PC-9 (cell line): ENCODE data around the gene BEX2. TPM values are rescaled to one million over a fixed set of nuclear protein-coding genes. Genes with fewer than 3 reads are reported as not detected.

Source experiments
- BruUV-seq: library from RNA; stranded (reverse); fragments of 400-500 nt; replicated peaks from 2 replicates; lab custom pipeline; 2021; lab: Mats Ljungman, UMichigan
- CTCF ChIA-PET: fragments of 300-600 bp; sonication (Branson Sonifier 250); formaldehyde crosslinking; loops from one replicate; lab custom pipeline; 2022; ENCODE audit warnings: antibody characterized with exemption; lab: Charles Lee
- POLR2A ChIA-PET: fragments of 300-600 bp; sonication (Branson Sonifier 250); formaldehyde crosslinking; loops from one replicate; lab custom pipeline; 2022; ENCODE audit warnings: antibody characterized with exemption; ENCODE audit not compliant: unreplicated experiment; lab: Charles Lee
- DNase-seq, 2 experiments: peaks; one replicate each; pipeline versions ENCODE4 v3.0.0 to v3.0.0-alpha.2; 2015 to 2022; ENCODE audit warnings: mixed read lengths in 1 of 2
- H2AFZ ChIP-seq: fragments of 200-600 bp; sonication (generic); 2 replicates; pipeline ENCODE4 v1.8.1; 2017; ENCODE audit warnings: antibody characterized with exemption
- H3F3A ChIP-seq: fragments of 200-600 bp; sonication (generic); 2 replicates; pipeline ENCODE4 v1.8.1; 2017; ENCODE audit warnings: antibody characterized with exemption, mild to moderate bottlenecking, low read depth; ENCODE audit not compliant: insufficient read depth
- H3K27ac ChIP-seq: fragments of 200-600 bp; sonication (generic); 2 replicates; pipeline ENCODE4 v1.6.1; 2016; ENCODE audit warnings: mixed run types
- H3K27me3 ChIP-seq: fragments of 200-600 bp; sonication (generic); 2 replicates; pipeline ENCODE4 v1.6.1; 2016; ENCODE audit warnings: low read depth, mixed run types; ENCODE audit not compliant: insufficient read depth
- H3K36me3 ChIP-seq: fragments of 200-600 bp; sonication (generic); 2 replicates; pipeline ENCODE4 v1.6.1; 2016; ENCODE audit warnings: low read depth, mixed run types
- H3K4me1 ChIP-seq: fragments of 200-600 bp; sonication (generic); replicated peaks from 2 replicates; pipeline ENCODE4 v1.6.1; 2016; ENCODE audit warnings: mixed run types; ENCODE audit not compliant: insufficient read depth
- H3K4me2 ChIP-seq: fragments of 200-600 bp; sonication (generic); 2 replicates; pipeline ENCODE4 v1.6.1; 2017; ENCODE audit warnings: mixed run types
- H3K4me3 ChIP-seq: fragments of 200-600 bp; sonication (generic); 2 replicates; pipeline ENCODE4 v1.6.1; 2016; ENCODE audit warnings: mixed run types
- H3K79me2 ChIP-seq: fragments of 200-600 bp; sonication (generic); 2 replicates; pipeline ENCODE4 v1.6.1; 2017; ENCODE audit warnings: low read depth, mixed run types
- H3K9me2 ChIP-seq: fragments of 200-600 bp; sonication (generic); 2 replicates; pipeline ENCODE4 v1.8.1; 2017; ENCODE audit warnings: mild to moderate bottlenecking; ENCODE audit not compliant: insufficient read depth
- H3K9me3 ChIP-seq: fragments of 200-600 bp; sonication (generic); 2 replicates; pipeline ENCODE4 v1.8.1; 2016; ENCODE audit warnings: low read depth; ENCODE audit not compliant: insufficient read depth
- H4K20me1 ChIP-seq: fragments of 200-600 bp; sonication (generic); 2 replicates; pipeline ENCODE4 v1.8.1; 2017; ENCODE audit not compliant: insufficient read depth
- EZH2 ChIP-seq: fragments of 200-600 bp; sonication (generic); IDR thresholded peaks from 2 replicates; pipeline ENCODE4 v1.8.0; 2017; ENCODE audit warnings: antibody characterized with exemption, low read depth
- intact Hi-C: fragments of 100-400 bp; cut with micrococcal nuclease; formaldehyde crosslinking; loops from one replicate; pipeline ENCODE4 v1.10.0; 2022; ENCODE audit not compliant: unreplicated experiment
- total RNA-seq: library from RNA; stranded (reverse); gene quantifications from 2 replicates; pipeline ENCODE4 v1.2.3, GENCODE V29; 2021
- TF ChIP-seq, protein P1 (sequence below): fragments of 200-600 bp; sonication (generic); conservative IDR thresholded peaks from 2 replicates; pipeline ENCODE4 v1.6.1; 2017; ENCODE audit warnings: mixed run types, antibody characterized with exemption, mild to moderate bottlenecking, moderate library complexity

The BEX2 gene
- total RNA-seq, 1 experiment from 2014 or later: 4.7 TPM

DNA sequence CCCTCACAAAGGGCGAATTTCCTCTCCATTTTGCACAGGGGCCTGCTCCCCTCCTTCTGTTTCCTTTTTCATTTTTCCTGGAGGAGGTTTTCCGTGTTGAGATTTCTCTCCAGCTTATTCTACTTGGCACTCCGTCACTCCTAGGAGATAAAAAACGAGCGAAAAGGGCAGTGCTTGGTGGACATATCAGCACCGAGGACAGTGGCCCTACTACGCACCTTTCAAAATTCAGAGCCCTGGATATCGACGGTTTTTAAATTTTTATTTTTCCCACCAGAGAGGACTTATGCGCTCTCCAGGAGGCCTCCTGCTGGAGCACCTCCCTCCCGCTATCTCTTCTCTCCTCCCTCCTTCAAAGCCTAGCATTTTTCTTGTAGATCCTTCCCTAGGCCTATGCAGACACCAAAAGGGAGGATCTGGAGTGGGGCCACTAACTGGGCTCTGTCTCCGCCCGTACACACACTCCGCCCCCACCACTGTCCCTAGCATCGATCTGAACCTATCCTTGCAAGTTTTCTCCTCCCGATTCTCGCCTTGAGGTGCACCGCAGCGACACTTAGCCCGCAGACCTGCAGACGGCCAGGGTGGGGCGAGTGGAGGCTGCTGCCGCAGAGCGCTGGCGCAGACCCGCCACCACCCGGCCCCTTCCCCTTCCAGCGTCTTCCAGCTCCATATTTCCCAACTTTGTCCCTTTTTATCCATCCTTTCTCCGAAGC lies 37.0 kb upstream of the BEX2 start:
- no peaks in the 10 kb centered on the region for H3K79me2 ChIP-seq
- no peaks in the 10 kb centered on the region for H3K9me3 ChIP-seq
- CTCF ChIA-PET: no interaction called here
- no peak overlapping the region for H3K4me2 ChIP-seq
- no peak overlapping the region for H2AFZ ChIP-seq
- DNase-seq: no peak
- H3K4me1 ChIP-seq: no peaks in the 10 kb centered on the region
- intact Hi-C loops: loop anchor here (10.0 kb wide), 1 partner anchor 133 kb away; the partner anchor contains the start of gene BEX4
- H3K27me3 ChIP-seq: no peaks in the 10 kb centered on the region
- H3F3A ChIP-seq: no peaks in the 10 kb centered on the region
- BruUV-seq: no TSS peak
- no peaks in the 10 kb centered on the region for H3K36me3 ChIP-seq
- no peak overlapping the region for H3K4me3 ChIP-seq
- H4K20me1 ChIP-seq: no peaks in the 10 kb centered on the region
- TF ChIP-seq EZH2: no peak
- TF ChIP-seq, protein P1, sequence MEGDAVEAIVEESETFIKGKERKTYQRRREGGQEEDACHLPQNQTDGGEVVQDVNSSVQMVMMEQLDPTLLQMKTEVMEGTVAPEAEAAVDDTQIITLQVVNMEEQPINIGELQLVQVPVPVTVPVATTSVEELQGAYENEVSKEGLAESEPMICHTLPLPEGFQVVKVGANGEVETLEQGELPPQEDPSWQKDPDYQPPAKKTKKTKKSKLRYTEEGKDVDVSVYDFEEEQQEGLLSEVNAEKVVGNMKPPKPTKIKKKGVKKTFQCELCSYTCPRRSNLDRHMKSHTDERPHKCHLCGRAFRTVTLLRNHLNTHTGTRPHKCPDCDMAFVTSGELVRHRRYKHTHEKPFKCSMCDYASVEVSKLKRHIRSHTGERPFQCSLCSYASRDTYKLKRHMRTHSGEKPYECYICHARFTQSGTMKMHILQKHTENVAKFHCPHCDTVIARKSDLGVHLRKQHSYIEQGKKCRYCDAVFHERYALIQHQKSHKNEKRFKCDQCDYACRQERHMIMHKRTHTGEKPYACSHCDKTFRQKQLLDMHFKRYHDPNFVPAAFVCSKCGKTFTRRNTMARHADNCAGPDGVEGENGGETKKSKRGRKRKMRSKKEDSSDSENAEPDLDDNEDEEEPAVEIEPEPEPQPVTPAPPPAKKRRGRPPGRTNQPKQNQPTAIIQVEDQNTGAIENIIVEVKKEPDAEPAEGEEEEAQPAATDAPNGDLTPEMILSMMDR: no peak
- no peaks in the 10 kb centered on the region for H3K9me2 ChIP-seq
- no peak overlapping the region for H3K27ac ChIP-seq
- POLR2A ChIA-PET: no interaction called here

DNA sequence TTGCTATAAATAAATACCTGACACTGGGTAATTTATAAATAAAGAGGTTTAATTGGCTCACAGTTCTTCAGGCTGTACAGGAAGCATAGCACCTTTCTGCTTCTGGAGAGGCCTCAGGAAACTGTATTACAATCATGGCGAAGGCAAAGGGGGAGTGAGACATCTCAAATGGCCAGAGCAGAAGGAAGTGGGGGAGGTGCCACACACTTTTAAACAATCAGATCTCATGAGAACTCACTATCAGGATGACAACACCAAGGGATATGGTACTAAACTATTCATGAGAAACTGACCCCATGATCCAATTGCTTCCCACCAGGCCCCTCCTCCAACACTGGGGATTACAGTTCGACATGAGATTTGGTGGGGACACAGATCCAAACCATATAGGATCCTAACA lies 33.8 kb upstream of the BEX2 start:
- no peak for DNase-seq
- Histone ChIP-seq H3K9me2 (no peaks in the 10 kb centered on the region), H3K4me3 (no peak overlapping the region), H2AFZ (no peak overlapping the region), H3K79me2 (no peaks in the 10 kb centered on the region), H3K36me3 (no peaks in the 10 kb centered on the region), H3K4me2 (no peak overlapping the region), H3K27me3 (no peaks in the 10 kb centered on the region), H3F3A (no peaks in the 10 kb centered on the region), H4K20me1 (no peaks in the 10 kb centered on the region), H3K27ac (no peak overlapping the region), H3K4me1 (no peaks in the 10 kb centered on the region), H3K9me3 (no peaks in the 10 kb centered on the region)
- no TSS peak for BruUV-seq
- POLR2A ChIA-PET: no interaction called here
- no peak for TF ChIP-seq EZH2
- TF ChIP-seq, protein P1: no peak
- intact Hi-C loops: loop anchor here (10.0 kb wide), 1 partner anchor 130 kb away; the partner anchor contains the start of gene BEX4
- CTCF ChIA-PET: no interaction called here

DNA sequence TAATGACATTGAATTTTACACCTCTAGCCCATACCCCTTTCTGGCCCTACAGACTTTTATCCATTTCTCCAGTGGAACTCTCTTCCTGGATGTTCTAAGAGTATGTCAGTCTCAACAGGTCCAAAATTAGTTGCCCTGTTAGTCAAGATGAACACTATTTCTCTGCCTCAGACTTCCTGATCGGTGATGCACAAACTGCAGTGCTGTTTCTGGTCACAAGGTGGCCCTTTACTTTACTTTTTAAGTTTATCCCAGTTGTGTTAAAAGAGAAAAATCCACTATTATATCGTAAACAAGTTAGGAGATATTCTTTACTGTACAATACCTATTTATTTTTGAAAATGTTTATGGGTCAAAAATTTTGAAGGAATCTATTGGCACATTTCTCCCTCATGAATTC lies 32.3 kb upstream of the BEX2 start:
- intact Hi-C loops: loop anchor here (1.0 to 10.0 kb wide), 2 partner anchors 121 to 128 kb away; partner anchors contain the start of gene BEX4
- Histone ChIP-seq H3K27me3 (no peaks in the 10 kb centered on the region), H2AFZ (no peak overlapping the region), H3K9me3 (no peaks in the 10 kb centered on the region), H4K20me1 (no peaks in the 10 kb centered on the region), H3K27ac (no peak overlapping the region), H3K4me2 (no peak overlapping the region), H3K4me3 (no peak overlapping the region), H3K4me1 (no peaks in the 10 kb centered on the region), H3K79me2 (no peaks in the 10 kb centered on the region), H3K9me2 (no peaks in the 10 kb centered on the region), H3K36me3 (no peaks in the 10 kb centered on the region), H3F3A (no peaks in the 10 kb centered on the region)
- ChIA-PET CTCF (interaction anchor here (0.6 kb wide), 2 partner anchors 24 to 286 kb away, joined by 3 to 9 read pairs; partner anchors contain the start of gene TCEAL1), POLR2A (no interaction called here)
- DNase-seq: peak; percentile 31 to 37
- BruUV-seq: no TSS peak
- no peak for TF ChIP-seq EZH2
- TF ChIP-seq, protein P1: peak; percentile 79
